Osteoblast (primary cell): ENCODE measurements around the gene GPR84. TPM values are rescaled to one million over a fixed set of nuclear protein-coding genes. Genes with fewer than 3 reads are reported as not detected.

Source experiments
- DNase-seq: peaks from one replicate; pipeline ENCODE4 v3.0.0; 2011; ENCODE audit warnings: low spot score, mixed read lengths; ENCODE audit not compliant: insufficient read length; ENCODE audit errors: missing footprints
- H2AFZ ChIP-seq: 2 replicates; pipeline ENCODE4 v1.6.0; 2011; ENCODE audit warnings: mild to moderate bottlenecking, low read length
- H3K27ac ChIP-seq: 2 replicates; pipeline ENCODE4 v1.5.1; 2011; ENCODE audit warnings: mild to moderate bottlenecking, low read depth, low read length, moderate library complexity
- H3K27me3 ChIP-seq: 2 replicates; pipeline ENCODE4 v1.6.0; 2012; ENCODE audit warnings: mild to moderate bottlenecking, control low read depth, inconsistent platforms, low read length, moderate library complexity; ENCODE audit not compliant: insufficient read depth
- H3K36me3 ChIP-seq: 2 replicates; pipeline ENCODE4 v1.5.1; 2011; ENCODE audit warnings: mild to moderate bottlenecking, low read length, control low read depth, moderate library complexity; ENCODE audit not compliant: insufficient read depth
- H3K4me1 ChIP-seq: 2 replicates; pipeline ENCODE4 v1.5.1; 2011; ENCODE audit warnings: mild to moderate bottlenecking, low read length, control low read depth, moderate library complexity; ENCODE audit not compliant: insufficient read depth
- H3K4me2 ChIP-seq: 2 replicates; pipeline ENCODE4 v1.6.0; 2011; ENCODE audit warnings: mild to moderate bottlenecking, low read length; ENCODE audit not compliant: insufficient read depth
- H3K4me3 ChIP-seq: fragments of 200-600 bp; sonication (generic); 3 replicates; pipeline ENCODE4 v1.5.1; 2012; ENCODE audit warnings: mild to moderate bottlenecking, low read length, inconsistent platforms; ENCODE audit not compliant: insufficient read depth
- H3K79me2 ChIP-seq: 2 replicates; pipeline ENCODE4 v1.6.0; 2012; ENCODE audit warnings: mild to moderate bottlenecking, low read length, control low read depth, inconsistent platforms; ENCODE audit not compliant: insufficient read depth
- H3K9me3 ChIP-seq: 2 replicates; pipeline ENCODE4 v1.5.1; 2011; ENCODE audit warnings: low read depth, low read length, control low read depth
- H4K20me1 ChIP-seq: 2 replicates; pipeline ENCODE4 v1.6.0; 2012; ENCODE audit warnings: mild to moderate bottlenecking, low read length, control low read depth; ENCODE audit not compliant: insufficient read depth
- total RNA-seq: library from RNA; depleted of rRNA; stranded (reverse); fragments of >200 nt; gene quantifications from 2 replicates; pipeline ENCODE4 v1.2.3, GENCODE V29; 2012
- TF ChIP-seq, protein P1 (sequence below): IDR thresholded peaks from 2 replicates; pipeline ENCODE4 v1.5.1; 2011; ENCODE audit warnings: mild to moderate bottlenecking, low read depth, low read length, moderate library complexity; ENCODE audit errors: extremely low read depth

Gene GPR84
- total RNA-seq, 1 donor: 0.36 TPM

DNA sequence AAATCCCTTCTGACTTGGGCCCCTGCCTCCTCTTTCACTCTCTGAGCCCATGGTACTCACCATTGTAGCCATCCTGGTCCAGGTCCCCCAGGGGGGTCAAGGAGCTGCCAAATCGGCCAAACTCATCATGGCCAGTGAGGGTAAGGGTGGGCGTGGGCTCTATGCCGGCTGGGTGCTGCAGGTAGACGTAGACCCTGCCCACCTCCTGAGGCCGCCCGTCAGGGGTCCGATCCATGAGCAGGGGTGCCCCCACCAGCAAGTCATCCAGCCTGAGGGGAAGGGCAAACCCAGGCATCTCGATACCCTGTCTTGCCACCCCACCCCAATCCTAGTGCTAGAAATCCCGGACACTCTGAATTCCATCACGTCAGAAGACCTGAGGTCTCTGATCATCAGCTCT is 40.8 kb upstream of the GPR84 start:
- DNase-seq: no peak
- peak overlapping the region; percentile 20 for H3K27ac ChIP-seq
- H4K20me1 ChIP-seq: peaks cover 61% of the 10 kb centered on the region
- no peaks in the 10 kb centered on the region for H3K27me3 ChIP-seq
- peaks cover 64% of the 10 kb centered on the region for H3K79me2 ChIP-seq
- peaks cover 99% of the 10 kb centered on the region for H3K36me3 ChIP-seq
- no peaks in the 10 kb centered on the region for H3K4me1 ChIP-seq
- no peaks in the 10 kb centered on the region for H3K9me3 ChIP-seq
- TF ChIP-seq, protein P1, sequence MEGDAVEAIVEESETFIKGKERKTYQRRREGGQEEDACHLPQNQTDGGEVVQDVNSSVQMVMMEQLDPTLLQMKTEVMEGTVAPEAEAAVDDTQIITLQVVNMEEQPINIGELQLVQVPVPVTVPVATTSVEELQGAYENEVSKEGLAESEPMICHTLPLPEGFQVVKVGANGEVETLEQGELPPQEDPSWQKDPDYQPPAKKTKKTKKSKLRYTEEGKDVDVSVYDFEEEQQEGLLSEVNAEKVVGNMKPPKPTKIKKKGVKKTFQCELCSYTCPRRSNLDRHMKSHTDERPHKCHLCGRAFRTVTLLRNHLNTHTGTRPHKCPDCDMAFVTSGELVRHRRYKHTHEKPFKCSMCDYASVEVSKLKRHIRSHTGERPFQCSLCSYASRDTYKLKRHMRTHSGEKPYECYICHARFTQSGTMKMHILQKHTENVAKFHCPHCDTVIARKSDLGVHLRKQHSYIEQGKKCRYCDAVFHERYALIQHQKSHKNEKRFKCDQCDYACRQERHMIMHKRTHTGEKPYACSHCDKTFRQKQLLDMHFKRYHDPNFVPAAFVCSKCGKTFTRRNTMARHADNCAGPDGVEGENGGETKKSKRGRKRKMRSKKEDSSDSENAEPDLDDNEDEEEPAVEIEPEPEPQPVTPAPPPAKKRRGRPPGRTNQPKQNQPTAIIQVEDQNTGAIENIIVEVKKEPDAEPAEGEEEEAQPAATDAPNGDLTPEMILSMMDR: no peak
- no peak overlapping the region for H3K4me2 ChIP-seq
- H3K4me3 ChIP-seq: no peak overlapping the region
- H2AFZ ChIP-seq: no peak overlapping the region

DNA sequence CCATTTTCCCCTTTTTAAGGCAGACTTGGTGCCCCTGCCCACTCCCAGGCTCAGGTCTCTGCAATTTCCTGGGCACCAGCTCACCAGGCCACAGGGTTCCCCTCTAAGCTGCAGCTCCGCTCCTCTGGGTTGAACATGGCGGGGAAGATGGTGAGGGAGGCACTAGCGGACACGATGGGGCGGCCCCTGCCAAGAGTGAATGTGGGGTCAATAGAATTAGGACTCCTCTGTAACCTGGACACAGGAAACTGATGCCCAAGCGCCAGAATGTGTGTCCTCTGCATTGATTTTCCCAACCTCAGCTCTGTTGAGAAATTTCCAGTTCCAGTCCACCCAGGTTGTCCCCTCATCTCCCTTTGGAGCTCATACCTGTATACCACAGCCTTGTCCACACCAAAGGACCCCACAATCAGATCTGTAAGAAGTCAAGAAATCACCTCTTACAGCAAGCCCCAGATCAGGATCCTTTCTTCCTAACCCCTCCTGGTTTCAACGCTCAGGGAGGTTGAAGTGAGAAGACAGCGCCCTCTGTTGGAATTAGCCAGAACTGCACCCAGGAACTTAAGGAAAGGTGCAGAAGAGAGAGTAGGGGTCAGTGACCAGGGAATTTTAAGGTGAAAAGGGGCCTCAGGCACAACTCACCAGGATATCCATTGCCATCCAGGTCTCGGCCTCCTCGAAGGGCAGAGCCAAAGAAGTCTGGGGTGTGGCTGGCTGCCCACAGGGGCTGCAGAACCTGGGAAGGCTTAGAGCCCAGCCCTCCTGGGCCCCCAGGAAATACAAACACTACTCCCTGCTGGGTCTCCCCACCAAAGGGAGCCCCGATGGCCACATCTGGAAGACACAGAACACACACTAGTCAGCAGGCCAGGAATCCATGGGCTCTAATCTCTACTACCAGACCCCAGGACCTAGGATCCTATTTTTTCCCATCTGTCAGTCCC is 40.0 kb upstream of the GPR84 start:
- TF ChIP-seq, protein P1: peak; percentile 94
- Histone ChIP-seq H3K79me2 (peaks cover 56% of the 10 kb centered on the region), H3K27ac (peak overlapping the region; percentile 20), H4K20me1 (peaks cover 64% of the 10 kb centered on the region), H3K4me1 (no peaks in the 10 kb centered on the region), H3K27me3 (no peaks in the 10 kb centered on the region), H3K4me2 (no peak overlapping the region), H3K4me3 (no peak overlapping the region), H2AFZ (no peak overlapping the region), H3K36me3 (peaks cover 100% of the 10 kb centered on the region), H3K9me3 (no peaks in the 10 kb centered on the region)
- peak; percentile 93 for DNase-seq

DNA sequence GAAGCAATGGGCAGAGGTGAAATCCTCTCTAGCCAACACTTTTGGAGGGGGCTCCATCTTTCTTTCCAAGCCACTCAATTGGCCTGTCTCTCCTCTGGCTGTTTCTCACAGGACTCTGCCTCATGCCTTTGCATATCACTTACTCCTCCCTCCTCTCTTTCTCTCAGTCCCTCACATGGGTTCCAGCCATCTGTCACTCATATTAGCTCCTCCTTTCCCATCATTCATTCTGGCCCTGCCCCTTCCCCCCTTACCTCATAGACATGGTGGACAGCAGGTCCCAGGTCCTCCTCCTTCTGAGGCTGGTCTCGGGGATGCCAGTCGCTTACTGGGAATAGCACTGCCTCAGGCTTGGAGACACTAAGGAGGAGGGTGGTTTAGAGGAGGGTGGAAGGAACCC is 36.8 kb upstream of the GPR84 start:
- peaks cover 100% of the 10 kb centered on the region for H3K36me3 ChIP-seq
- peaks cover 29% of the 10 kb centered on the region for H3K79me2 ChIP-seq
- H3K9me3 ChIP-seq: no peaks in the 10 kb centered on the region
- peak overlapping the region; percentile 32 for H3K27ac ChIP-seq
- TF ChIP-seq, protein P1: no peak
- H4K20me1 ChIP-seq: peaks cover 65% of the 10 kb centered on the region
- no peak overlapping the region for H3K4me2 ChIP-seq
- no peak overlapping the region for H2AFZ ChIP-seq
- H3K27me3 ChIP-seq: no peaks in the 10 kb centered on the region
- peak; percentile 29 for DNase-seq
- H3K4me3 ChIP-seq: no peak overlapping the region
- H3K4me1 ChIP-seq: no peaks in the 10 kb centered on the region
